ENCODE measurements around the gene ZBTB42. TPM values are rescaled to one million over a fixed set of nuclear protein-coding genes. Genes with fewer than 3 reads are reported as not detected.
A peak's percentile ranks its signal among the peaks of the same experiment; 100 is the strongest.

The ZBTB42 gene
- total RNA-seq (2022) (11.8 and 13.9 TPM in 2 replicates), Bru-seq, nascent RNA (percentile 47 among the genes with signal in this experiment), BruChase-seq, experiment 1, labeled RNA remaining after a 6-hour chase (percentile 67 among the genes with signal in this experiment), BruChase-seq, experiment 2, labeled RNA remaining after a 2-hour chase (percentile 67 among the genes with signal in this experiment)
- long read RNA-seq, partial matches to known transcripts = 0 of 4 reads
- long read RNA-seq, other reads (novel, unspliced or antisense) = 0 of 4 reads

- DNase-seq = peak; percentile 91
- no TSS peak for BruUV-seq (replicated peaks)
- CTCF ChIA-PET = interaction anchor here (1.0 kb wide), 1 partner anchor 25 kb away, joined by 3 read pairs; no protein-coding TSS in a partner anchor
- H3K36me3 Mint-ChIP-seq (ENCODE audit: insufficient read depth, unreplicated experiment) = peaks cover 18% of the 10 kb centered on the region
- intact Hi-C loops (cut with micrococcal nuclease; ENCODE audit: unreplicated experiment) = no loop called here
- peak within 1 kb of the TSS; percentile 75 for H3K27ac Mint-ChIP-seq (ENCODE audit: unreplicated experiment)
- H3K27me3 Mint-ChIP-seq (ENCODE audit: unreplicated experiment) = no peaks in the 10 kb centered on the region
- H3K9me3 Mint-ChIP-seq (ENCODE audit: low read depth, unreplicated experiment) = no peaks in the 10 kb centered on the region
- peak within 1 kb of the TSS; percentile 87 for H3K4me3 Mint-ChIP-seq (ENCODE audit: low read depth, unreplicated experiment)
- TF ChIP-seq, protein P1, sequence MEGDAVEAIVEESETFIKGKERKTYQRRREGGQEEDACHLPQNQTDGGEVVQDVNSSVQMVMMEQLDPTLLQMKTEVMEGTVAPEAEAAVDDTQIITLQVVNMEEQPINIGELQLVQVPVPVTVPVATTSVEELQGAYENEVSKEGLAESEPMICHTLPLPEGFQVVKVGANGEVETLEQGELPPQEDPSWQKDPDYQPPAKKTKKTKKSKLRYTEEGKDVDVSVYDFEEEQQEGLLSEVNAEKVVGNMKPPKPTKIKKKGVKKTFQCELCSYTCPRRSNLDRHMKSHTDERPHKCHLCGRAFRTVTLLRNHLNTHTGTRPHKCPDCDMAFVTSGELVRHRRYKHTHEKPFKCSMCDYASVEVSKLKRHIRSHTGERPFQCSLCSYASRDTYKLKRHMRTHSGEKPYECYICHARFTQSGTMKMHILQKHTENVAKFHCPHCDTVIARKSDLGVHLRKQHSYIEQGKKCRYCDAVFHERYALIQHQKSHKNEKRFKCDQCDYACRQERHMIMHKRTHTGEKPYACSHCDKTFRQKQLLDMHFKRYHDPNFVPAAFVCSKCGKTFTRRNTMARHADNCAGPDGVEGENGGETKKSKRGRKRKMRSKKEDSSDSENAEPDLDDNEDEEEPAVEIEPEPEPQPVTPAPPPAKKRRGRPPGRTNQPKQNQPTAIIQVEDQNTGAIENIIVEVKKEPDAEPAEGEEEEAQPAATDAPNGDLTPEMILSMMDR (IDR thresholded peaks at IDR 0.05; ENCODE audit: unreplicated experiment) = no peak
- peaks cover 17% of the 10 kb centered on the region for H3K4me1 Mint-ChIP-seq (ENCODE audit: low read depth, unreplicated experiment)
These were observed at the start of gene ZBTB42 for GRCh38 chr14:104800771-104801519. TSS of gene ZBTB42 (plus strand) at chr14:104801101. CDS start at chr14:104801198, 97 bp downstream.

DNA sequence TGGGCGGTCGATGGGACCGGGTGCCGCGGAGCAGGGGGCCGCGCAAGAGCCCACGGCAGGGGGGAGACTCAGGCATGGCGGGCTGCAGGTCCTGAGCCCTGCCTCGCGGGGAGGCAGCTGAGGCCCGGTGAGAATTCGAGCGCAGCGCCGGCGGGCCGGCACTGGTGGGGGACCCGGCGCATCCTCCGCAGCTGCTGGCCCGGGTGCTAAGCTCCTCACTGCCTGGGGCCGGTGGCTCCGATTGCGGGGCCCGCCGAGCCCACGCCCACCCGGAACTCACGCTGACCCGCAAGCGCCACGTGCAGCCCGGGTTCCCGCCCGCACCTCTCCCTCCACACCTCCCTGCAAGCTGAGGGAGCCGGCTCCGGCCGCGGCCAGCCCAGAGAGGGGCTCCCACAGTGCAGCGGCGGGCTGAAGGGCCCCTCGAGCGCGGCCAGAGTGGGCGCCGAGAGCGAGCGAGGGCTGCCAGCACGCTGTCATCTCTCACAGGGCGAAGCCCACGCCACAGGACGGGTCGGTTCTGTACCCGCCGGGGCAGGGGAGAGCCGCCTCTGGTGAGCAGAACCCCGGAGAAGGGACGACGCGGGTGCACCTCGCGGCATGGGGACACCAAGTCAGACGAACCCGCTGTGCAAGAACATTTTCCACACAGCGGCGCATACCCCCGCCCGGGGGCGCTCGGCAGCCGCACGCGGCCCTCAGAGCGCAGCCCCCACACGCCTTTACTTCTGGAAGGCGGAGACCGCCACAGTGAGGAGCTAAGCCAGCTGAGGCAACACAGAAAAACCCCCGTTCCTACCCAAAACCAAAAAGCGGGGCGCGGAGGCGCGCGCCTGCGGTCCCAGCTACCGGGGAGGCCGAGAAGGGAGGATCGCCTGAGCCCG lies 49.1 kb upstream of the ZBTB42 start:
- no peaks in the 10 kb centered on the region for H3K9me3 Mint-ChIP-seq (ENCODE audit: low read depth, unreplicated experiment)
- no peak for DNase-seq
- no peak overlapping the region for H3K27ac Mint-ChIP-seq (ENCODE audit: unreplicated experiment)
- intact Hi-C loops (cut with micrococcal nuclease; ENCODE audit: unreplicated experiment) = no loop called here
- BruUV-seq (replicated peaks) = no TSS peak
- H3K36me3 Mint-ChIP-seq (ENCODE audit: insufficient read depth, unreplicated experiment) = peaks cover 23% of the 10 kb centered on the region
- peak overlapping the region; percentile 100 for H3K4me3 Mint-ChIP-seq (ENCODE audit: low read depth, unreplicated experiment)
- H3K27me3 Mint-ChIP-seq (ENCODE audit: unreplicated experiment) = no peaks in the 10 kb centered on the region
- CTCF ChIA-PET = interaction anchor here (0.7 to 1.4 kb wide), 4 partner anchors 17 to 27 kb away, joined by 4 to 7 read pairs (median 6); no protein-coding TSS in a partner anchor
- TF ChIP-seq, protein P1 (IDR thresholded peaks at IDR 0.05; ENCODE audit: unreplicated experiment) = no peak
- H3K4me1 Mint-ChIP-seq (ENCODE audit: low read depth, unreplicated experiment) = peaks cover 28% of the 10 kb centered on the region

- Mint-ChIP-seq H3K36me3 (ENCODE audit: insufficient read depth, unreplicated experiment) (peaks cover 23% of the 10 kb centered on the region), H3K4me3 (ENCODE audit: low read depth, unreplicated experiment) (peak overlapping the region; percentile 100), H3K27me3 (ENCODE audit: unreplicated experiment) (no peaks in the 10 kb centered on the region), H3K4me1 (ENCODE audit: low read depth, unreplicated experiment) (peaks cover 28% of the 10 kb centered on the region), H3K9me3 (ENCODE audit: low read depth, unreplicated experiment) (no peaks in the 10 kb centered on the region), H3K27ac (ENCODE audit: unreplicated experiment) (peak overlapping the region; percentile 84)
- TF ChIP-seq, protein P1 (IDR thresholded peaks at IDR 0.05; ENCODE audit: unreplicated experiment) = no peak
- intact Hi-C loops (cut with micrococcal nuclease; ENCODE audit: unreplicated experiment) = no loop called here
- no peak for DNase-seq
- no TSS peak for BruUV-seq (replicated peaks)
- CTCF ChIA-PET = interaction anchor here (0.8 to 1.4 kb wide), 5 partner anchors 16 to 233 kb away, joined by 3 to 7 read pairs (median 5); partner anchors contain the start of gene CLBA1
These were observed 48.5 kb upstream of the ZBTB42 start for GRCh38 chr14:104752423-104752734.

Data from Calu3 (cell line).